HG02981 (cell line): ENCODE data around the gene ROCK2.

Experiments used
- ATAC-seq: cut with Tn5 transposase; IDR thresholded peaks from one replicate; pipeline ENCODE4 v1.9.1; 2021; ENCODE audit warnings: mild to moderate bottlenecking, moderate library complexity; ENCODE audit not compliant: unreplicated experiment

The ROCK2 gene

DNA sequence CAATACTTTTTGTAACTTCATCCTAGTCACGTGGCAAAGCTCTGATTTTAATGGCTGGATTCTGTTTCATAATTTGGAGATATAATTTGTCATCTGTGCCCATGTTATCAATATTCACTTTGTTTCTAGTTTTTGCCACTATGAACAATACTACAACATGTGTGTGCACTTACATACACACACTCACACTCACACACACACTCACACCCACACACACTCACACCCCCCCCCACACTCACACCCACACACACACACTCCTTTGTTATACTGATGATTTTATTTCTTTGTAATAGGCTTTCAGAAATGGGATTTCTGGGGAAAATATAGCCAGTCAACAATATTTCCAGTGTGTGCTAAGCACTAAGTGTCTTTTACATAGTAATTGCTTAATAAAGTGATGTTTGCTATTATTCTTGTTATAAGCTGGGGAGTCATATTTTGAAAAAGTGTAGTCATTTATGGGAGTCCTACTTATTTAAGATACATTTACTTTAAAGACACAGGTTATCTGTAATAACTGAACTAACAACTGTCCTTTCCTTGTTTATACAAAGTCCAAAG, 22.8 kb upstream of the ROCK2 start:
- no peak for ATAC-seq

DNA sequence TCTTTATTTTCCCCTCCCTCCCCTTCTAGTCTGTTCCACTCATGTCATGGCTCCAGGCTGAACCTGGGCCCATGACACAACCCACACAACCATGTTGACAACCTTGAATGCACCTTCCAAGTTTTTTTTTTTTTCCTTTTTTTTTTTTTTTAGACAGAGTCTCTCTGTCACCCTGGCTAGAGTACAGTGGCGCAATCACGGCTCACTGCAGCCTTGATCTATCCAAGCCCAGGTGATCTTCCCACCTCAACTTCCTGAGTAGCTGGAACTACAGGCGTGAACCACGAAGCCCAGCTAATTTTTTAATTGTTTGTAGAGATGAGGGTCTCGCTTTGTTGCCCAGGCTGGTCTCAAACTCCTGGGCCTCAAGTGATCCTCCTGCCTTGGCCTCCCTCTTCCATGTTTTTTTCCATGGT, 21.9 kb upstream of the ROCK2 start:
- ATAC-seq, result no peak

DNA sequence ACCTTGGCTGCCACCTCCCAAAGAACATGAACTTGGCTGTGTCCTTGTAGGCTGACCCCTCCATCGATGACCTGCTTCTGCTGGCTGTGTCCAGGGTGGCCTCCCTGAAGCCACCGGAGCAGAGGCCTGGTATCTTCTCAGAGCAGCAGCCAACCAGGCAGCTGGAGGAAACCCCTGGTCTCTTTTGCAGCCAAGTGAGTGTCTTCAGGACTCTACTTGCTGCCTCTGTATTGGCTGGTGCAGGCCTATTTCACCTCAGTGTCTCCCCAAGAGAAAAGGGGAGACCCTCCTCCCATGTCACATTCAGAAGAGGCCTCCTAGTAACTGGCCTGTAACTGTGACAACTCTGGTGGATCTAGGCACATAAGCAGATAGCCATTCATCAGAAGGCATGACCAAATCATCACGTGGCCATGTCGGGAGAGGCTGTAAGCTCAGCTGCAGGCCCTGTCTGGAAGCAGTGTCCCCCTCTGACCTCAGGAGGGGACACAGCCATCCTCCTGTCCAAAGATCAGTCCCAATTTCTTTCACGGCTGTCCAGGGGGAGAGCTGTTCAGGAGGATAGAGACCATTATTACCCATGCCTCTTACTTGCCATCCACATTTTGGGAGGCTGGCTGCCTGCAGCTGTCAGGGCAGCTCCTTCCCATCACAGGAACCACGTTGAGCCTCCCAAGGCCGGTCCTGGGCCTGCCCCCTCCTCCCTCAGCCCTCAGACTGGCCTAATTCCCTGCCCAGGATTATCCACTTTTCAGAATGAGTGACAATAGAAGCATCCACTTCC, 20.9 kb upstream of the ROCK2 start:
- ATAC-seq, result no peak

DNA sequence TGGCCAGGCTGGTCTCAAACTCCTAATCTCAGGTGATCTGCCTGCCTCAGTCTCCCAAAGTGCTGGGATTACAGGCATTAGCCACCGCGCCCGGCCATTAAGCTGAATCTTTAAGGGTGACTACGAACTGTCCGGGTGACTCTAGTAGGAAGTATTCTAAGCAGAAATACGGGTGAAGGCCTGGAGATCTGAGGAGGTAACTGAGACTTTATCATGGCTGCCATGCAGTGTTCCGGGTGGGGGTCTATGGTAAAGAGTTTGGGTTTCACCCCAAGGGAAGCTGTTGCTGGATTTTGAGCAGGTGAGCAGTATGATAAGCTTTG, 20.1 kb upstream of the ROCK2 start:
- ATAC-seq, result no peak

DNA sequence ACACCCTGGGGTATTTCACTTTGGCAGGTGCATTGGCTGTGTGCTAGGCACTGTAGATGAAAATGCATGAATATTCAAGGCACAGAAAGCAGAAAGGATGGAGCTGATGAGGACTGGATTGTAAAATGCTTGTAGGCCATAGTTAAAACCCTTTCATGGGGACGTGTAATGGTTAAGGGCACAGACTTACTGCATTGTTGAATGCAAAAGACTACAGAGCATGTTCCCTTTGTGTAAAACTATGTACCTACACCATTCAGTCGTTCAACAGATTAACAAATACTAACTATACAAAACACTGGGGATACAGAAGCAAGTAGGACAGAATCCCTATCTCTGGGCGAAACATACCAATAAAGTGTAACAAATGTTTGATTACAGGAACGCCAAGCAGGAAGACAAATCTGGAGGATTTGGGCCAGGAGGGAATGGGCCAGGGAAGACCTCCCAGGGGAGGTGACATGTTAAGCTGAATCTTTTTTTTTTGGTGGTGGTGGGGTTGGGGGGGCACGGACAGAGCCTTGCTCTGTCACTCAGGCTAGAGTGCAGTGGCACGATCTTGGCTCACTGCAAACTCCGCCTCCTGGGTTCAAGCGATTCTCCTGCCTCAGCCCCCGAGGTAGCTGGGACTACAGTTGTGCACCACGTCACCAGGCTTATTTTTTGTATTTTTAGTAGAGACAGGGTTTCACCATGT, 19.6 kb upstream of the ROCK2 start:
- ATAC-seq, result no peak

DNA sequence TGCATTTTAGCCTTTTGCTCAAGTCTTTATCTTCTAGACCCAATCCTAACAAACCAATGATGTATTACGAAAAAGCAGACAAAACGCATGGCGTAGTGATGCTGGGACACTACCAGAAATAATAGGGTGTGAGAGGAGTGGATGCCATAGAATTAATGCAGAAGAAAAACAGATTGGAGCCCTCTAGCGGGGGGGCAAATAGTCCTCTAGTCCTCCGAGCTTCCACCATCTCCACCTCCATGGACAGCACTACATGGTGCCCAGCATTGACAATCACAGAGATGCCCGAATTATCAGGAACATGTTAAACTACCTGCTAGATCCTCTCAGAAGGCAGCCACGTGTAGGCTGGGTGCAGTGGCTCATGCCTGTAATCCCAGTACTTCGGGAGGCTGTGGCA, 15.4 kb upstream of the ROCK2 start:
- ATAC-seq, result no peak

DNA sequence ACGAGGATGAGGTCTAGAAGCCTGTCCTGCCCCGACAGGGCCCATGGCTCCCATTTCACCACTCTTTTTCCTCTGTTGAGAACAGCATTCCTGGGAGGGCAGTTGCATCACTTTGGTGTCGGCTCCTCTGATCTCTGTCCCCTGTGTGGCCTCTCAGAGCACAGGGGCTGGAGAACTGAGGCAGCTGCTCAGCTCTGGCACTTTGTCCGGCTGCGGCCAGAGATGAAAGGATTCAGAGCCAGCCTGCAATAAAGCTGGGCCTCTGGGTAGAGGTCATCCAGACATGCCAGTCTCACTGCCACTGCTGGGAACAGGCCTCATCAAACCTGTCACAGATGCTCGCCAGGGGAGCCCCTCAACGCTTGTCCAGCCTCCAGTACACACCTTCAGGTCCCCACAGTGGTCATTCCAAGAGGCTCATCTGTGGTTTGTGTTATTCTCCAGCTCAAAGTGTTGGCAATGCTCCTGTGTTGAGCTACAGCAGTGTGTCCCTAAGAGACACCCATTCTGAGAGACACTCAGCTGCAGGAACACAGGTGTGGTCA, 13.1 kb upstream of the ROCK2 start:
- no peak for ATAC-seq

DNA sequence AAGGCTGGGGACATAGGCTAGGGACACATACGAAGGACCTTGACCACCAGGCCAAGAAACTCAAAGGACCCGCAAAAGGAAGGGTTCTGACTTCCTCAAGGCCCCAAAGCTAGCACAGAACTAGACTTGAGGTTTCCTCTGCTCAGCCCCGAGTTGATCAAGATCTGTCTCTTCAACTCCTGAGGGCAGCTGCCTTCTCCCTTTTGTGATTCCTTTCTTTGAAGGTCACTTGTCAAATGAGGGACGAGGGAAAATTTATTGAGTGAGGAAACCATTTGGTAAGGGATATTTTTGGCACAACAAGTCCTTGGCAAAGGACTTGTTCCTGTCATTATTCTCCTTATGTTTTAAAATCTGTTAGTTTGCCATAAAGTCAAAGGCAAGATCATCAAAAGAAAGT, 12.3 kb upstream of the ROCK2 start:
- no peak for ATAC-seq

DNA sequence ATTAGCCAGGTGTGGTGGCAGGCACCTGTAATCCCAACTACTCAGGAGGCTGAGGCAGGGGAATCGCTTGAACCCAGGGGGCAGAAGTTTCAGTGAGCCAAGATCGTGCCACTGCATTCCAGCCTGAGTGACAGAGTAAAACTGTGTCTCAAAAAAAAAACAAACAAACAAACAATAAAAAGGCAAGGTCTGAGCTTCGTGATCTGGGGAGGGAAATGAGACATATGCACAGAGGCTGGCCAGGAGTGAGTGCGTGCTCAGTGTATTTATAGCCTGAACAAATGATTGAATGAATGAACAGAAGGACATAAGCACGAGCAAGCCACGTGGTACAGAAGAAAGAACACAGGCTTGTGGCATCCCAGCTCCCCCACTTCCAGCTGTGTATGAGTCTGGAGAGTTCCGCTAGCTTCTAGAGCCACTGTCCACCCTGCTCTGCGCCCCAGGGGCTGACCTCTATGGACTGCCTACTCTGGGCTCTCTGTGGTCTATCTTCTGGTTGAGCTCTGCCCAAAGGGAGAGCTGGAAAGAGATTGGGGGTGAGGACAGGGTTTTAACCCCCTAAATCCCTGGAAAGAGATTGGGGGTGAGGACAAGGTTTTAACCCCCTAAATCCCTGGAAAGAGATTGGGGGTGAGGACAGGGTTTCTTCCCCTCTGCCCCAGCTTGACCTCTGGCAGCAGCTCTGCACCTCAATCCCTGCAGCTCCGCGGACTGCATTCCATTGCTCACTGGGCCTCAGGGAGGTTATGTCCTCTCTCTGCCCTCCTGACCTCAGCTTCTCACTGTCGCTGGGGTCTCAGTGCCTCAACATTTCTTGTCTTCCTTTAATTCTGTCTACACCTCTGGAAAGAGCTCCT, 11.0 kb upstream of the ROCK2 start:
- ATAC-seq, result no peak

DNA sequence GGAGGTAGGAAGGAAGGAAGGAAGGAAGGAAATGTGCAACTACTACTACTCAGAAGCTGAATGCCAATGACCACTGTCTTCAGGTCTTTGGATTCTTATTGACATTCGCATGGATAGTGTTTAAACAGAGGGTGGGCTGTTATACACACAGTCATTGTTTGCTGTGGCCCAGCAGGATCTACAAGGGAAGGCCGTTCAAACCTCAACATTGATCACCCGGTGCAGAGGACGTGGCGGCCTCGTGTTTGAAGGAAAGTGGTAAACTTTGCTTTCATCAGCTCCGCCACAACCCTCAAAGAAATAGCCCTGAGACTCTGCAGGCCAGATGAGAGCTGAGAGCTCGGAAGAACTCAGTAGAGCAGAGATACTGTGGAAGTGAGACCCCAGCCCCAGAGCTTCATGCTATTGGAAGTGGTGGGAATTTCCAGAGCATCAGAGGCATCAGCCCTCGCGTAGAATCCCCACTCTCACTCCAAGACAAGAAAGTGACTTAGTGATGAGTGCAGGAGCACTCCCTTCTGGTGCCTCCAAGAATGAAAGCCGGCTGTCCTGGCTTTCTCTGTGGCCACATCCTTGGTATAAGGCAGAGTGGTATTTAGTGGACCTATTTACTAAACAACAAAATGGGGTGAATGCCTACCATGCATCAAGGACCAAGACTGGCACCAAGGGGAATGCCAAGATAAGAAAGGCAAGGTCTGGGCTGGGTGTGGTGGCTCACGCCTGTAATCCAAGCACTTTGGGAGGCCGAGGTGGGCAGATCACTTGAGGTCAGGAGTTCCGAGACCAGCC, 10.1 kb upstream of the ROCK2 start:
- ATAC-seq, result no peak

DNA sequence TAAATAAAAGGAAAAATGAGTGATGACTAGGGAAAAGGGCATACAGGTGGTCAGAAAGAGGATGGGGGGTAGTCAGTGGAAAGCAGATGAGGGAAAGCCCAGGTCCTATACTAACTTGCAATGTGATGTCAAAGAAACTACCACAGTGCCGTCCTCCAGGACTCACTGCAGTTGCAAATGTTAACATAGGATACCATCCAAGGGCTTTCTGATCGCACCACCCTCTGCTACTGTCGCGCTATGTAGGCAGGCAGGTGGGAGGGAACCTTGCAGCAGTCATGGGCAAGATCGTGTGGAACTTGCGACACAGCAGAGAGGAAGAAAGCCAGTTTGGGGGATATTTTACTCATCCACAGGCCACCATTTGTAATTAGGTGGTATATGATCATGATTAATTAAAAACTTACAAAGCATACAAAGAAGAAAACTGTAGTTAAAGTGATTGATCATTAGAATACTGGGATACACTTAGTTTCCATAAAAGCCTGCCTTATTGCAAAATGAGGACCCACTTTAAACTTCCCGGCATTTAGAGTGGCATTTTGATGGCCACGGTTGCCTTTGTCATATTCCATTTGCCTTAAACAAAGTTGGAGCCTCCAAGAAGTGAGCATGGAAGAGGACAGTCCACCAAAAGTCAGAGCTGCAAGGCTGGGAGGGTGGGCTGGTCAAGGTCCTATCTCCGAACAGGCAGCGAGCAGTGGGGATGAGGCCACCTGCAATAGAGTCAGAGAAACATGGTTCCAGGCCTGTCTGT, 8.5 kb upstream of the ROCK2 start:
- ATAC-seq, result no peak

DNA sequence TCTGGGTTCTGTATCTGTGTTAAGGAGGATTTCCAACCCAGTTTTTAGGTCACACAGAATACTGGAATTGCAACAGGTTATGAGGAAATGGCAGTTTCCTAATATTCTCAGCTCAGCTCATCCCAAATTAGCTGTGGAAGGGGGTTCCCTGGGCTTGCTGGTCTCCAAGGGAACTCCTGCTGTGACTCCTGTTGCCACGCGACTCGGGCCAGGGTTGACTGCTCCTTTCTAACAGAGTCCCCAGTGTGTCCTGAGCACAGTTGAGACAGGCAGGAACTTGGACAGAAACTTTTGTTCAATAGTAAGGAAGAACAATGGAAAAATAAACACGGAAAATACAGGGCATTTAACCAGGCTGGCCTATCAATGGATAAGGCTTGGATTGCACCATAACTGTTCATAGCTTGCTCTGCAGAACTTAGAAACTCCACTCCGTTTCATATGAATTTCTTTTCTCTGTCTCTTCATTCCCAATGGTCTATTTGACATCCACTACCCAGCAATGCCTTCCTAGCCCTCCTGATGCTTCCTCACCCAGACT, 3.8 kb upstream of the ROCK2 start:
- no peak for ATAC-seq

DNA sequence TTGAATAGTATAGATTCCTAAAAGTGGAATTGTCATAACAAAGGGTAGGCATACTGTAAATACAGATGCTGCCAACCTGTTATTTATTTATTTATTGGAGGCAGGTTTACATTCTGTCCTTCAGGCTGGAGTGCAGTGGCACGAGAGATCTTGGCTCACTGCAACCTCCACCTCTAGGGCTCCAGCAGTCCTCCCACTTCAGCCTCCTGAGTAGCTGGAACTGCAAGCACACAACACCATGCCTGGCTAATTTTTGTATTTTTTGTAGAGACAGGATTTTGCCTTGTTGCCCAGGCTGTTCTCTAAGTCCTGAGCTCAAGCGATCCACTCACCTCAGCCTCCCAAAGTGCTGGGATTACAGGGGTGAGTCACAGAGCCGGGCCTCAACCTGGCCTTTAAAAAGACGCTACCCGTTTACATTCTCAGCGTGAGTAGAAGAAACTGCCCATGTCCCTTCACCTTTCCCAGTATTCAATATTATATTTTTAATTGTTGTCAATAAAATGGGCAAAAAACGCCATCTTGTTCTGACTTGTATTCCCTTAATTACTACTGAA, 3.0 kb upstream of the ROCK2 start:
- no peak for ATAC-seq

DNA sequence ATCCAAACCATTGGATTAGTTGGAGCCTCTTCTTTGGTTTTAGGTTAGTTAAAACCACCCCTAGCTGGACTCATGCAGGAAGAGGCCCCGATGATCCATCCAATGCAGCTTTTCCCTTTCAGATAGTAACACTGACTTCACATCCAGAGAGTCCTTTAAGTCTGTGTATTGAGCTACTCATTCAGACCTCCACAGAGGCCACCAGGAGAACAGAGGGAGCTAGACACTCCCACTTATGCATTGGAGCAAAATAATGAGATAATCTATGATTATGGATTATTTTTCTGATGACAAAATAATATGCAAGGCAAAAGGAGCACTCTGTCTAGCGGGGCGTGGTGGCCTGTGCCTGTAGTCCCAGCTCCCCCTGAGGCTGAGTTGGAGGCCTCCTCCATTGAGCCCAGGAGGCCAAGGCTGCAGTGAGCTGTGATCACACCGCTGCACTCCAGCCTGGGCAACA, 1.6 kb upstream of the ROCK2 start:
- ATAC-seq, result no peak

DNA sequence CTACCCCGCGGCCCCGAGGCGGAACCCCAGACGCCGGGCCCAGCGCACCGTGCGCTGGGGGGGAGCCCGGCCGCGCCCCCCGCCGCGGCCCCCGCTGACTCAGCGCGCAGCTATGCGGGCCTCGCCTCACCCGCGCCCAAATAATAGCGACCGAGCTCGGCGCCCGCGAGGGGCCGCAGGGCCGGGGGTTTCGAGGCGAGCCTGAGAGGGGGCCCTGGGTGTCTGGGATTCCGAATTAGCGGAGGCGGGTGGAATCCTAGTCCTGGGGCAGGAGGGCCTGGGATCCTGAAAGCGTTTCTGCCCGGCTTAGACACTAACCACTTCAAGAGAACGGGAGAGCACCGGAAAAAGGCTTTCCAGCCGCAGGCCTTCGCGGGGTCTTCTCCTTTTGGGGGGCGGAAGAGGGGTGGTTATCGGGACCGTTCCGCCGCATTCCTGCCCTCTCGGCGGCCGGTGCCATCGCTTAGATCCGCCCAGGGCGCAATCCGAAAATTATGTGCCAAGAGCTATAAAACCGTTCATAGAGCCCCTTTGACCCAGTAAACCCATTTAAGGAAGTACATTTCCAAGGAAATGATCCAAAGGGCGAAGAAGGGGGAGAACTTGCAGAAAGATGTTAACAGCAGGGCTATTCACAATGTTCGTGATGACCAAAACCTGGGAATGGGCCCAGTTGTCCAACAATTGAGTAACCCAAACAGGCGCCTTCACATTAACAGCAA, 681 bp upstream of the ROCK2 start:
- ATAC-seq, result peak; percentile 31

DNA sequence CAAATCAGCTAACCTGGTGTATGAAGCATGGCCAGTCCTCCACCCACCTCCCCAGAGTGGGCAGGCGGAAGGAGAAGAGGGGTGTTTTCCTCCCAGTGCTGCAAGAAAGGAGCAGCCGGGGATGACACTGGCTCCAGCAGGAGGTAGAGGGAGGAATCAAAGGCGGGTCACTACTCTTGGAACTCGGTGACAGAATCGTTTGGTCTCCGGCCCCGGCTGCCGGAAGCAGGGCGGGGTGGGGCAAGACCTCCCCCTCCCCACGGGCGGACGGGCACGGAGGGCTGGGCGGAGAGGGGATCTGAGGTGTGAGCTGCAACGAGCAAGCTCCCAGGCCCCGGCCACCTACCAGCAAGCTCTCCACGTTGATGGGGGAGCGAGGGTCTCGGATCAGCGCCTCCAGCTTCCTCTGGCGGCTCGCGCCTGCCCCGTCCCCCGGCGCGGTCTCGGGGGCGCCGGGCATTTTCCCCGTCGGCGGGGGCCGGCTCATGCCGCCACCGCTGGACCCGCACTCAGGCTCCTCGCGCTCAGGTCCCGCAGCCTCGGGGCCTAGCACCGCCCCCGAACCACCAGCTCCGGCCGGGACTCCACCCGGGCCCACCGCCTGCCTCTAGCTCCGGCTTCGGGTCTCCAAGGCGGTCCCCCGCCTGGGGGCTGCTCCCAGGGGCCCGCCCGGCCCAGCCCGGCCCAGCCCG, 640 bp downstream of the ROCK2 start:
- peak; percentile 27 for ATAC-seq

DNA sequence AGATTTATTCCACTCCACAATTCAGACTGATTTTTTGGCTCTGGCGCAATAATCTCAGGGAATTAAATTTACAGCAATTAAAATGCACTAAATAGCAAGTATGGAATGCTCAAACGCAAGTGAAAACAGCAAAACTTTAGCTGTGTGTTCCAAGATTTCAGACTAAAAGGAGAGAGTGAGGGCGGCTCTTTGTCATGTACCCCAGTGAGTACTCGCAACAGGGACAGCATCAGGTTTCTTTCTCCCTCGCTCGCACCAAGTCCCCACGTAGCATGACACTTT, 1.1 kb downstream of the ROCK2 start:
- ATAC-seq, result no peak
